Measurements from ENCODE around the gene POTEF. TPM values are rescaled to one million over a fixed set of nuclear protein-coding genes. Genes with fewer than 3 reads are reported as not detected.
A peak's percentile ranks its signal among the peaks of the same experiment; 100 is the strongest.
"Not testable (repeated sequence)": the region's sequence is repeated elsewhere in the genome, so short reads cannot be mapped to it uniquely, and the experiment has no call there.

The POTEF gene
- polyA plus RNA-seq, 3 donors: 0.09 to 0.70 (median 0.10) TPM

DNA sequence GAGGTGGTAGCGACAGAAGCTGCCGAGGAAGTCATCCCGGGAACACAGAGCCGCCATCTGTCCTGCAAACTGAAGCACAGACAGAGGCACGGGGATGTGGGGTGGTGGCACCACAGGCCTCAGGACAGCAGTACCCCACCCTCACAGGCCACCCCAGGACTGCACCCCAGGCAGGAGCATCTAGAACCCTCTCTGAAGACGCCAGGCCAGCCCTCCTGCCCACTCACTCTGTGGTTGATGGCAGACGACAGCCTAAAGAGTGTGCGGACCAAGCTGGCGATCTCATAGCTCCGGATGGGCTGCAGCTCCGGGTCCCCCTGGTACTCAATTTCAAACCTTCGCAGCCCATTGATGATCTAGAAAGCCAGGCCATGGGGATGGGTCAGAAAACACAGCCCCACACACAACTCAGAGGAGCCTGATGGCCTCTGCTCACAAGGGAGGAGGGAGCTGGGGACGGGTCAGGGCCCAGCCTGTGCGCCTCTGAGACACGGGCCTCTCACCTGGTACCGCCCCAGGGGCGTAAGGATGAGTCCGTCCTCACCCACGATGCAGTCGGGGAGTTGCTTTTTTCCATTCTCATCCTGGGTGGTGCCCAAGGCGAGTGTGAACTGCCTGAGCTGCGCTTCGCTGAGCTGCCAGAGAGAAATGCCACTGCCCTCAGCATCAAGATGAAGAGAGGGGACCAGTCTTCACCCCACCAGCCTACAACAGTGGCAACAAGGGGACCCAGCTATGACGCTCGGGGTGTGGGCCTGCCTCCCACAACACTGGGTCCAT lies 24.0 kb upstream of the POTEF start:
- no peak for DNase-seq

DNA sequence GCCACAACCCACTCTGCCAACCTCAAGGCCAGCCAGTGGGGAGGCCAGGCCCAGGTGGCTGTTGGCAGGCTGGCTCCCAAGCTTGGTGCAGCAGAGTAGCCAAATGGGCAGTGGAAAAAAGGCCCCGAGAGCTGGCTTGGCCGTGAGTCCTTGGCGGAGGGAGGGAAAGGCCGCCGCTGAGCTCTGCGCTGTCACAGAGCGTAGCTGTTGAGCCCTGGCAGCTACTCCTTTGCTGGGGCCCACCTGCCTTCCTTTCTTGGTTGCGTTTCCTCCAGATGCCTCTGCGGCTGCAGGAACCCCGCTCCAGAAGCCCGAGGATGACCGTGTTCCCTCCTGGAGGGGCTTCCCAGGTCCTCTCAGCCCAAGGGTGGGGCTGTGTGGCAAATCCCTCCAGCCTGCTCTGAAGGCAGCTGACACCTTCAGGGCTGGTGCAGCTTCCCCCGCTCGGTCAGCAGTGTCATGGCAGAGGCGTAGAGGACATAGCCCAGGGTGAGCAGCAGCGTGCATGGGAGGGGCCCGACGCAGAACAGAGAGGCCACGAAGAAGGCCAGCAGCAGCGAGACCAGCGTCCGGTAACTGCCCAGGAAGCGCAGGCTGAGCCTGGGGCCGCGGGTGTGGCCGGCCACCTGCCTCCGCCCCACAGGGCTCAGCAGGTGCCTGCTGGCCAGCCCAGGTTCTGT lies 23.3 kb upstream of the POTEF start:
- not testable (repeated sequence) for DNase-seq

DNA sequence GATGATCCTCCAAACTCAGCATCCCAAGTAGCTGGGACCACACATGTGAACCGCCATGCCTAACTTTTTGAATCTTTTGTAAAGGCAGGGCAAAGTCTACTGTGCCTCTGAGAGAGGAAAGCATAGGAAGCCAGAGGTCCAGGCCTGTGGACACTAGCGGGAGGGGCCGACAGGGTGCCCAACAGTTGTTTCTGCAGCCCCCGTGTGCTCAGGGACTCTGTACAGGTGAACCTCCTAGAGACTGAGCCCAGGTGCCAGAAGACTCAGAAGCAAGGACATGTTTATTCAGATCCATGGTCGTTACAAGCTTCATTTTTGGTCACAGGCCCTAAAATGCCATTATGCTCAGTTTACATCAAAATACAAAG lies 22.1 kb upstream of the POTEF start:
- not testable (repeated sequence) for DNase-seq

DNA sequence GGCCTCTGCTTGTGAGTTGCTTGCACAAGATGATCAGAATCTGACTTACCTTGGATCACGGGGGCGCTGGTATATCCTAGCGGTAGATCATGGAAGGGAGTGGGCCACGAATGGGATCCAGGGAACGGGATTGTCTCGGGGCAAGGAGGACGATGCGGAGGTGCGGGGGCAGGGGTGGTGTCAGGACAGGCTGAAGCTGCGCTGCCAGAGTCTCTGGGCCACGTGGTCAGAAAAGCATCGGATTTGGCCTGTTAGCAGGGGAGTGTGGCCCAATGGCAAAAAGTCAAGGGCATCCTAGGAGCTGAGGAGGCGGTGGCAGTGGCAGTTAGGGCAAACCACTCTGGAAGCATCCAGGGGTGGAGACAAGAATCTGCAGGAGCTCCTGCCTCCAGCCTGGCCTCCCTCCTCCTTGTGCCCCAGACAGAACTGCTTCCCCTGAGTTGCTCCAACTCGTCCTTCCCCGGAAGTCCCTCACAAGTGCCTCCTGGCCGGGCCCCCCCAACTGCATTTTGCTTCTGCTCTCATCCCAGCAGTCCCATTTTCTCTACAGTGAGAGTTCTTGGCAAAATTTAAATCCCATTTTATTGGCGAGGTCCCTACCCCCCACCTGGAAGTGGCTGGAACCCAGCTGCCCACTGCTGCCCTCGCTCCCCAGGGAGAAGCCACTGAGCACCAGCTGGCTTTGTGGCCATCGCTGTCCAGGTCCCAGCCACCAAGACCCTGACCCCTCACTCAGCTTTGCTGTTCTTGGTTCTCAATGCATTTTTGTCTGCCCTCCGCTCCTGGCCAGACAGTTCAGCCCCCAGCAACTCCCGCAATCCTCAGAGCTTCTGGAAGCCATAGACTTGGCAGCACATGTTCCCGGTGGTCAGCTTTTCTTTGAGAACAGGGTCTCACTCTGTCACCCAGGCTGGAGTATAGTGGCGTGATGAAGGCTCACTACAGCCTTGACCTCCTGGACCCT lies 21.4 kb upstream of the POTEF start:
- no peak for DNase-seq

DNA sequence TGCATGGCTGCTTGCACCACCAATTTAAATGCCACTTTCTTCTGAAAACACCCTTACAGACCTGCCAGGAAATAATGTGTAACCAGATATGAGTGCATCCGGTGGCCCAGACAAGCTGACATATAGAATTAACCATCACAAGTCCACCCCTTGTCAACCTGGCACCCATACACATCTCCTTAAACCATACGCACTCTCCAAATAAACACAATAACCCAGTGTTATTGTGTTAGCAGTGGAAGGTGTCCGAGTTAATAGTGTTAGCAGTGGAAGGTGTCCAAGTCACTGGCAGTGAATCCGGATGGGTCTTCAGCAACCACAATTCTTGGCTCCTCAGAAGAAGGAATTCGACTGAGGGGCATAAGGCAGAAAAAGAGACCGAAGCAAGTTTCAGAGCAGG lies 19.5 kb upstream of the POTEF start:
- DNase-seq: not testable (repeated sequence)

DNA sequence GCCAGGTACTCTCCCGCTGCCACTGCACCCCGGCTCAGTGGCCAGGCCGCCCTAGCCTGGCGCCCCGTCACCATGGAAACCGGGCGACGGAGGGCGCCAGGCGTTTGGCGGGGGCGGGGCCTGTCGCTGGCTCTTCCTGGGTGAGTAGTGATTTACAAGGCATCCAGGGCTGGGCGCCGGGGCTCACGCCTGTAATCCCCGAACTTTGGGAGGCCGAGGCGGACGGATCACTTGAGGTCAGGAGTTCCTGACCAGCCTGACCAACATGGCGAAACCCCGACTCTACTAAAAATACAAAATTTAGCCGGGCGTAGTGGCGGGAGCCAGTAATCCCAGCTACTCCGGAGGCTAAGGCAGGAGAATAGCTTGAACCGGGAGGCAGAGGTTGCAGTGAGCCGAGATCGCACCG lies 16.0 kb upstream of the POTEF start, which contains the start of gene CCDC74B:
TSS of gene CCDC74B (minus strand) at position 107 of the 409 bp plus-strand sequence. CDS start 116 bp downstream, outside the sequence.
- peak; percentile 37 for DNase-seq

DNA sequence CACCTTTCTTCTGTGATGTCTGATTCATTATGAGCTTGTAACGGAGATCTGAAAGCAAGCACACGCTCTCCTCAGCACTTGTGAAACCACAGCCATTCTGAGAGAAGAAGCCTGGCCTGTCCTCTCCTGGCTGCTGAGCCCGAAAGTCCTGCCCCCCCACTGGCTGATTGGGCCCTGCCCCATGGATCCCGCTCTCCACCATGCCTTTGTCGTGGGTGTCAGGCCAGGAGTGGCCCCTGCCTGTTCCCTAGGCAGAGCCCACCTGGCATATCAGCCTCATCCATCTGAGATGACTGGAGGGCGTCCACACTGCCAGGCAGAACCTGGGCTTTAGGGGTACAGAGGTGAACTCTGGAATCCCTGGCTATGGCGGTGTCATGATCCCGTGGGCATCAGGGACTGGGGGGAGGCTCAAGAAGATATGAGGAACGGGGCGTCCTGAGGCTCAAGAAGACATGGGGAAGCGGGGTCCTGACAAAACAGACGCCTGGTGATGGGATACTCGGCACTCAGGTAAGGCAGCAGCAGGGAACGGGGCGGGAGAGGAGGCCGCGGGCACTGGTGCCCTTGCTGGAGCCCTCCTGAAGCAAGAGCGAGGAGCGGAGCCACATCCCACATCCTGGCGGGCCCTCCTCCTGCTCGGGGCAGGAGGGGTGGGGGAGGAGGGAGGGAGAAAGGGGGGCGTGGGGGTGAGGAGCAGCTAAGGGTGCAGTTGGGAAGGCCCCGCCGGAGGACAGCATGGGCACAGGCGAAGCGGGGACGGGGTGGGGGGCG lies 14.4 kb upstream of the POTEF start:
- not testable (repeated sequence) for DNase-seq

DNA sequence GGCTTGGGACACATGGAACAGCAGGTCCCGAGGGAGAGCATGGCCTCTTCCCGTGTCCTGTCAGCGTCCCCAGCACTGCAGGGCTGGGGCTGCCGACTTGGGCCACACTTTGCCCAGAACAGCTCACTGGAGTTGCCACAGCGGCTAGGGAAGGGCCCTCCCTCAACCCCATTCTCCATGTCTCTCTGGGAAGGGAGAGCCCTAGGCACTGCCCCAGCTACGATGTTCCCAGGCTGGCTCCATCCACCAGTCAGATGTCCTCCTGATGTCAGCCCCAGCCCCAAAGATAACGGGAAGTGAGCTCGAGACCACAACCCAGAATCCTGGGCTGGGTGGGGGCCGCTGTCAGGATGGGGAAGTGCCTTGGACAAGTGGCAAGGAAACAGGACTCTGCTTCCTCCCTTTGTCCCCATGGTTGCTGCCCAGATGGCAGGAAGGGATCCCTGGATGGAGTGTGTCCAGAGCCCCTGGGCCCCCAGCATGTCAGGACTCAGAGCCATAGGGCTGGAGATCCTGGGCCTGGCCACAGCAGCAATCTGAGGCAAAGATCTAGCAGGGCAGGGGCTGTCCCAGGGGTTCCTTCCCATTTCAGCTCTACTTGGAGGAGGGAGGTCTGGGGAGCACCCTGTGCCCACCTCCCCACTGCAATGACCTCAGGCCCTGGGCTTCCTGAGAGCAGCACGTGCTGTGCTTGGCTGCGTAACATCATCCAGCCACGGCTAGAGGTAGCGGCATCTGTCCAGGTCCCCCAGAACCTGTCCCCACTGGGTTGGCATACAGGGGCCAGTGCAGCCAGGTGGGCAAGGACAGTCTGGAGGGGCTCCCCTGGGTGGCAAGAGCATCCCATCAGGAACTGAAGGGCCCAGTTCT lies 13.6 kb upstream of the POTEF start:
- DNase-seq: not testable (repeated sequence)

DNA sequence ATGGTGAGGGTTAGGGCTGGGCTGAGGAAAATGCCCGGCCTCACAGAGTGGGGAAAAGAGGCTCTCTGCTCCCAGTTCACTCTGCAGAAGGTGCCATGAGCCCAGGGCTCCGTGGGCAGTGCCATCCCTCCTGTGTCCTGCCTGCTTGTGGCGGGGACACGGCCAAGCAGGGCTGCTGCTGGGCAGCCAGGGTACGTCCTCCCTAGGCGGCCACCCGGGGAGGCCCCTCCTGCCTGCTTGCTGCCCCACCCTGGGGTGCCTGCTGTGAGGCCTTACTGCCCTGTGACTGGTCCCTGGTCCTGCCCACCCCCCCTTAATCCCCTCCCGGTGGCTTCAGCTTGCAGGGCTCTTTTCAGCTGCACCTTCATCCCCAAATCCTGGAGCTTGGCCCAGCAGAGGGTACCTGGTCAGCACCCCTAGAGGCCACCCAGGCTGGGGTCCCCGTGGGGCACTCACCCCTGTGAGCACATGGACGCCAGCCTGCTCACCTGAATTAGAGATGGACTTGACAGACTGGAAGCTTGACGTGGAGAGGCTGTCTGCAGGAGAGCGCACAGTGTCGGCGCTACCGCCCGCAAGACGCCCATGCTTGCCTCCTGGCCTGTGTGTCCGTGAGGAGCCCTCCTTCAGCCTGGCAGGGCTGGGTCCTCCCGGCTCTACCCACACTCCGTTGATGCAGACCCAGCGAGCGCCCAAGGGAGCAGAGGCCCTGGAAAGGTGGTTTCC lies 12.8 kb upstream of the POTEF start:
- DNase-seq: not testable (repeated sequence)

DNA sequence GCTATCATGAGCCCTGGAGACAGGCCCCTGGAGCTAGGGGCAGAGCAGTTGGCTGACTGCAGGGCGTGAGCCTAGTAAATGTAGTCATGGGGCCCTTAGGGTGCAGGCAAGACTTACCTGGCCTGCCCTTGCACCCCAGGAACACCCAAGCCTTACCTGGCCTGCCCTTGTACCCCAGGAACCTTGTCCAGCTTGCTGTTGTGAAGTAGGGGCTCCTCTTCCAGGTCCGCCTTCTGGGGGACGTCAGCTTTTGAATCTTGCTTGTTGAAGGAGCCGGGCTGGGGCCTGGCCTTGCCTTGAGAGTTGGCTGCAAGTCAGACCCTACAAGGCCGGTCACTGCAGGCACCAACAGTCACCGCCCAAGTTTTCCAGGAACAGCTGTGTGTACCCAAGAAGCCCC lies 12.0 kb upstream of the POTEF start:
- not testable (repeated sequence) for DNase-seq

DNA sequence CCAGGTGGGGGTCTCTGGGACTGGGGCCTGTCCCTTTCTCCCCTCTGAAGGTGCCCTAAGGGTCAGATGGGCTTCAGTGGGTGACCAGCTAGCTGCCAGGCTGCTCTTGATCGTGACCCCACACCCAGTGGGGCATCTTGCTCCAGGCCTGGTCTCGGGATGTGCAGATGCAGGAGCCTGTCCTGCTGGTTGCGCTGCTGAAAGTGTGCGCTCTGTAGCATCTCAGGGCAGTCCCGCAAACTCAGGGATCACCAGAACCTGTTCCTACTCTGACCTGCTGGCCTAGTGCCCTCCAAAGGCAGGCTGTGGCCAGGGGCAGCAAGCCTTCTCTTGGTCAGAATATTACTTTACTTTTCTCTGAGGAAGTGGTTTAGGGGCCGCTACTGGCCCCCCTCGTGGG lies 11.5 kb upstream of the POTEF start:
- not testable (repeated sequence) for DNase-seq

DNA sequence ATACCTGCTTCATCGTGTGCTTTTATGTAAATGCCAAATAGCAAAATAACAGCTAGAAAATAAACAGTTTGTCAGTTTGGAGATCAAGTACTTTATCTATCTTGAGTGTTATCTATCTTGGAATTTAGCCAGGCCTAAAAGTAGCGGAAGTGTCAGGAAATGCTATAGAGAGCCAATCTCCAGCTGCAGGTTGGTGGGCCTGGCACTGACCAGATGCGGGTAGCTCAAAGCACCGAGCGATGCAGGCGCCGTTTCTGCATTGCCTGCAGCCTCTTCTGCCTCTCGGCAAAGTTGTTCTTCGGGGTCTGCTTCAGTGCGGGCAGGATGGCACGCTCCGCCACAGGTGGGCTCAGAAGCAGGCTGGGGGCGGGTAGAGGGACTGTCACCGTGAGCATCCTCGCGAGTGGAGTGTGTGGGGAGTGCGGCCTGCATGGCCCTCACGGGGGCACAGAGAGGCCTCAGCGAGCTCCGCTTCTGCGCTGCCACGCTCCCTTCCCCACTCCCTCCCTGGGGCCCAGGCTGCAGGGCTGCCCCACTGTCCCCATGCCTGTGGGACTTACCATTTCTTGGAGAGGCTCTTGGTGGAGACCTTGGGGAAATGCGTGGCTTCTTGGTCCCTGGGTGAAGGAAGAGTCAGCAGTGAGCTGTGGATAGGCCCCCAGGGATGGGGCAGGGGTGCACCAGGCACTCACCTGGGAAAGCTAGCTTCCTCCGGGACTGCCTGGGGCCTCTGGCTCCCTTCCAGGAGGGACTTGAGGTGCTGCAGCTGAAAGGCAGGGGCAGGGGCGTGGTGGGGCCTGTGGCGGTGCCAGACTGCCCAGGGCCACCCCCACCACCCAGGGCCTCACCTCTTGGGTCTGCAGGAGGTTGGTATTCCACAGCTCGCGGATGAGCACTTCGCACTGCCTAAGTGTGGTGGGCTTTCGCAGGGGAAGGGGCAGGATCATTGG lies 10.6 kb upstream of the POTEF start:
- not testable (repeated sequence) for DNase-seq

DNA sequence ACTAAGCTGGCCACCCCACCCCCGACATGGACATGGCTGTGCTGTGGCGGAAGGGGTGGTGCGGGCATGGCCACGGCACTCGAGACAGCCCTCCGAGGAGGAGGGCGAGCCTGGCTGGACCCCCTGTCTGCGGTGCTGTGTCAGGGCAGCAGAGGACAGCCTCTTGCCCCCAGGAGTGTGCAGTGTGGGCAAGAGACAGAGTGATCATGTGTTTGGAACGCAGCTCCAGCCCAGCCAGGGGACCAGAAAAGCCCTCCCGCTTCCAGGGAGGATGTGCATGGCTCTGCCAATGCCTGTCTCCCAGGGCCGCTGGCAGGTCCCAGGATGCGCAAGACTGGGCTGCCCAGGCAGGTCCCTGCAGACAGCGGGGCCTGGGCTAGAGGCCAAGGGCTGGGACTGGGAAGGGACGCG lies 9.8 kb upstream of the POTEF start:
- DNase-seq: not testable (repeated sequence)

DNA sequence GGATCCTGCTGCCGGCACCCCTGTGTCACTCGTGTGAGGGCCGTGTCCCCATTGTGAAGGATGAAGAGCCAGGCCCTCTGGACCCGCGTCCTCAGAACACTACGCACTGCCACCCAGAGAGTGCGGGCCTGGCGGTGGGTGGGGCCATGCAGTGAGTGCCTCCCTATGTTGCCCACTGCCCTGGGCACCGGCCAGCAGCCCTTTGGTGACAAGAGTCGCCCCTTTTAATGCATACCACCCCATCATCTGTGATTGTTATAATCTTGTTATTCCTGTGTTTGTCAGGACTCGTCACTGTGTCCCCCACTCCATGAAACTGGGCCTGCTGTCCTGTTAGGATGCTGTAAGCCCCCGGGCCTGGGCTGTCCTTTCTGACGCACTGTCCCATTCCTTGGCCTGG lies 9.3 kb upstream of the POTEF start:
- not testable (repeated sequence) for DNase-seq

DNA sequence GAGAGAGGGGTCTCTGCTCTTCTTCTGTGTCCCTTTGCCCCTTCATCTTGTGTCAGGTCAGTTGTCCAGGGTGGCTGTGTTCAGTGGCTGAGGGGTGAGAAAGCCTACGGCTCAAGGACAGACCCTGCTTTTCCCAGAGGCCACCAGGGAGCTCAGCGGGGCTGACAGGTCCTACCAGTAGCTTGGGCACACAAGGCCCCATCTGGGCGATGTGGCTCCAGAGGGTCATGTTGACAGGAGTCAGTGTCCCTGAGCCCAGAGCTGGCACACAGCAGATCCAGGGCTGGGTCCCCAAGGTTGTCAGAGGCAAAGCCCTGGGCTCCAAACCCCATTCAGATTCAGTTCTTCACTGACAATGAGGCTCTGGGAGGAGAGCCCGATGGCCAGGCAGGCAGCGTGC lies 8.1 kb upstream of the POTEF start:
- DNase-seq: not testable (repeated sequence)

DNA sequence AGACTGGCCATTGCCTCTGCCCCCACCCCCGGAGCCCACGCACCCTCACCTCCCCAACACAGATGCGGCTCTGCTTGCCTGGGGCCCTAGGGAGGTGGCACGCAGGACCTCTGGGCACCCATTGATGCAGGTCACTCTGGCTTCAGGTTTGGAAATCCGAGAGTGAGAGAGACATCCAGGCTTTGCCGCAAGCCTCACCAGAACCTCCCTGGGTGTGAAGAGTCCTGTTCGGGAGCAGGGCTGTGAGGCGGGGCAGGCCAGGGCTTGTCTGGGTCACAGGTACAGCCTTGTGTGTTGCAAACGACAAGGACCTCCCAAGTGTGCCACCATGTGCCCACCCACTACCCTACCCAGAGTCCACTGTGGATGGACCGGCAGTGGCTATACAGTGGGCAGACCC lies 7.5 kb upstream of the POTEF start:
- not testable (repeated sequence) for DNase-seq

DNA sequence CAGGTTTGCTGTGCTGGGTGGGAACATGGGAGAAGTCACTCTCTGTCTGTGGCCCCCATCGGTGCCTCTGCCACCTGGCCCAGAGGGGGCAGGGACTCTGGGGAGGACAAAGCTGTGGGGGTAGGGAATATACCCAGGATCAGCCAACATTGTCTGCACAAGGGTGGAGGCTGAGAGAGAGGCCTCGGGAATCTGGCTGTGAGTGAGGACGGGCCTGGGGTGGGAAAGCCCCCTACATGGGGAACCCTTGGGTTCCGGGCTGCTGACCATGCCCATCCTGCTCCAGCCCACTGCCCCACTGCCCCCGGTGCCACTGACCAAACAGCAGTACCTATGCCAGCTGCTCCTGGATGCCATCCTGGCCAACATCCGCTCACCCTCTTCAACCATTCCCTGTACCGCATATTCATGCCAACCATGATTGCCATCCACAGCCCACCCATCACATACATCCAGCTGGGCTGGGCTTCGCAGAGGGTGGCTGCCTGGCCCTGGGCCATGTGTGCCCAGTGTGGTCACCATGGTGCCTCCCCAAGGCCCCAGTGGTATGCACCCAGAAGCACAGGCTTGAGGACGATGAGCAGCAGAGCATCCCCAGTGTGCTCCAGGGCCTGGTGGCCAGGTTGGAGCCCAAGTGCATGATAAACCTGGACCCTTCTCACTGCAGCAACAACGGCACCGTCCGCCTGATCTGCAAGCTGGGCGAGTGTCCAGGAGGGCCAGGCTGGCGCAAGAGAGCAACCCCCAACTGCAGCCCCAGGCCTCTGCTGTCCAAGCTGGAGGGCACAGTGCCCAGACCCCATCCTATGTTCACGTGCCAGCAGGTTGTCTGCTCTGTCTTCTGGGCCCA lies 6.9 kb upstream of the POTEF start:
- no peak for DNase-seq
